H9 (cell line): ENCODE results near the gene ZFP42. TPM values are rescaled to one million over a fixed set of nuclear protein-coding genes. Genes with fewer than 3 reads are reported as not detected.

Experiments used
- DNase-seq: peaks from one replicate; pipeline ENCODE4 v3.0.0-alpha.2; 2017
- H2AFZ ChIP-seq: one replicate; pipeline ENCODE4 v1.6.1; 2013; ENCODE audit warnings: mild to moderate bottlenecking, low read length, control low read depth, moderate library complexity
- H2AK5ac ChIP-seq: 2 replicates; pipeline ENCODE4 v1.6.1; 2013; ENCODE audit warnings: low read length, control low read depth, mixed read lengths; ENCODE audit not compliant: insufficient read length
- H2BK120ac ChIP-seq: one replicate; pipeline ENCODE4 v1.6.1; 2013; ENCODE audit warnings: low read depth, mild to moderate bottlenecking, low read length, control low read depth, inconsistent platforms; ENCODE audit not compliant: poor library complexity, severe bottlenecking
- H2BK12ac ChIP-seq: 2 replicates; pipeline ENCODE4 v1.6.1; 2013; ENCODE audit warnings: low read length, control low read depth, mixed read lengths, low read depth; ENCODE audit not compliant: insufficient read length
- H2BK15ac ChIP-seq: 2 replicates; pipeline ENCODE4 v1.6.1; 2013; ENCODE audit warnings: low read depth, low read length, control low read depth
- H2BK20ac ChIP-seq: one replicate; pipeline ENCODE4 v1.6.1; 2013; ENCODE audit warnings: low read depth, mild to moderate bottlenecking, low read length, control low read depth, inconsistent platforms; ENCODE audit not compliant: poor library complexity, severe bottlenecking
- H2BK5ac ChIP-seq: 2 replicates; pipeline ENCODE4 v1.6.1; 2013; ENCODE audit warnings: low read length, control low read depth, mixed read lengths; ENCODE audit not compliant: insufficient read length
- H3K14ac ChIP-seq: 2 replicates; pipeline ENCODE4 v1.6.1; 2013; ENCODE audit warnings: low read length, control low read depth; ENCODE audit not compliant: insufficient read depth
- H3K18ac ChIP-seq: 2 replicates; pipeline ENCODE4 v1.6.1; 2013; ENCODE audit warnings: low read depth, mild to moderate bottlenecking, mixed read lengths, low read length, control low read depth; ENCODE audit not compliant: insufficient read length
- H3K23ac ChIP-seq: 2 replicates; pipeline ENCODE4 v1.6.1; 2013; ENCODE audit warnings: low read length, control low read depth, mixed read lengths, low read depth; ENCODE audit not compliant: insufficient read length
- H3K23me2 ChIP-seq: 2 replicates; pipeline ENCODE4 v1.6.1; 2013; ENCODE audit warnings: low read depth, mild to moderate bottlenecking, mixed read lengths, low read length, control low read depth; ENCODE audit not compliant: insufficient read length, poor library complexity, severe bottlenecking
- H3K27ac ChIP-seq: 2 replicates; pipeline ENCODE4 v1.5.1; 2013; ENCODE audit warnings: low read length, control low read depth, mixed read lengths, low read depth; ENCODE audit not compliant: insufficient read length
- H3K27me3 ChIP-seq: 2 replicates; pipeline ENCODE4 v1.6.1; 2013; ENCODE audit warnings: low read length, control low read depth, inconsistent platforms; ENCODE audit not compliant: insufficient read depth
- H3K4ac ChIP-seq: 2 replicates; pipeline ENCODE4 v1.6.1; 2013; ENCODE audit warnings: low read depth, mild to moderate bottlenecking, control low read depth, inconsistent platforms, low read length, moderate library complexity
- H3K4me1 ChIP-seq: 2 replicates; pipeline ENCODE4 v1.6.1; 2013; ENCODE audit warnings: low read length, control low read depth, inconsistent platforms; ENCODE audit not compliant: insufficient read depth
- H3K4me2 ChIP-seq: 2 replicates; pipeline ENCODE4 v1.6.1; 2013; ENCODE audit warnings: low read length, control low read depth, mixed read lengths; ENCODE audit not compliant: insufficient read length, insufficient read depth
- H3K56ac ChIP-seq: 2 replicates; pipeline ENCODE4 v1.6.1; 2013; ENCODE audit warnings: low read depth, mild to moderate bottlenecking, mixed read lengths, low read length, control low read depth; ENCODE audit not compliant: insufficient read length
- H3K79me1 ChIP-seq: 2 replicates; pipeline ENCODE4 v1.6.1; 2013; ENCODE audit warnings: low read depth, mild to moderate bottlenecking, moderate library complexity, low read length, control low read depth, inconsistent platforms; ENCODE audit not compliant: insufficient read depth, poor library complexity, severe bottlenecking
- H3K79me2 ChIP-seq: 2 replicates; pipeline ENCODE4 v1.6.1; 2013; ENCODE audit warnings: low read length, control low read depth, inconsistent platforms; ENCODE audit not compliant: insufficient read depth
- H3K9ac ChIP-seq: 2 replicates; pipeline ENCODE4 v1.6.1; 2013; ENCODE audit warnings: low read length, control low read depth, mixed read lengths; ENCODE audit not compliant: insufficient read length; ENCODE audit errors: extremely low read depth
- H3K9me3 ChIP-seq: one replicate; pipeline ENCODE4 v1.6.1; 2013; ENCODE audit warnings: low read depth, low read length, inconsistent platforms; ENCODE audit not compliant: control insufficient read depth
- H3T11ph ChIP-seq: one replicate; pipeline ENCODE4 v1.6.1; 2013; ENCODE audit warnings: mild to moderate bottlenecking, low read length, control low read depth, inconsistent platforms
- H4K20me1 ChIP-seq: one replicate; pipeline ENCODE4 v1.6.1; 2013; ENCODE audit not compliant: control insufficient read depth, insufficient read length, insufficient read depth
- H4K5ac ChIP-seq: 2 replicates; pipeline ENCODE4 v1.6.1; 2013; ENCODE audit warnings: low read depth, mild to moderate bottlenecking, mixed read lengths, low read length, control low read depth; ENCODE audit not compliant: insufficient read length
- H4K8ac ChIP-seq: replicated peaks from 2 replicates; pipeline ENCODE4 v1.6.1; 2013; ENCODE audit warnings: low read length, control low read depth, mixed read lengths, low read depth; ENCODE audit not compliant: insufficient read length
- H4K91ac ChIP-seq: 2 replicates; pipeline ENCODE4 v1.6.1; 2013; ENCODE audit warnings: low read depth, mild to moderate bottlenecking, moderate library complexity, mixed read lengths, low read length, control low read depth; ENCODE audit not compliant: insufficient read length
- H3K27ac Mint-ChIP-seq, 3 experiments: 2 replicates in 2 of 3; 3 replicates in 1 of 3; pipeline ENCODE4 v1.8.0; 2020 to 2021; ENCODE audit warnings: mixed read lengths in 3 of 3, mild to moderate bottlenecking in 1 of 3, moderate library complexity in 1 of 3
- H3K27me3 Mint-ChIP-seq: 2 replicates; pipeline ENCODE4 v1.8.0; 2021; ENCODE audit warnings: low read depth, mild to moderate bottlenecking, moderate library complexity, mixed read lengths
- H3K36me3 Mint-ChIP-seq, 3 experiments: 2 replicates in 2 of 3; 3 replicates in 1 of 3; pipeline ENCODE4 v1.8.0; 2020 to 2021; ENCODE audit warnings: low read depth in 3 of 3, mixed read lengths in 3 of 3; ENCODE audit not compliant: insufficient read depth in 1 of 3
- H3K4me1 Mint-ChIP-seq, 2 experiments: 2 replicates each; pipeline ENCODE4 v1.8.0; 2020; ENCODE audit warnings: mixed read lengths in 2 of 2
- H3K4me3 Mint-ChIP-seq, 2 experiments: 2 replicates in 1 of 2; 3 replicates in 1 of 2; pipeline ENCODE4 v1.8.0; 2020 to 2021; ENCODE audit warnings: mild to moderate bottlenecking in 2 of 2, mixed read lengths in 2 of 2, moderate library complexity in 1 of 2
- H3K9me3 Mint-ChIP-seq, 2 experiments: 2 replicates in 1 of 2; 3 replicates in 1 of 2; pipeline ENCODE4 v1.8.0; 2020; ENCODE audit warnings: mild to moderate bottlenecking in 2 of 2, mixed read lengths in 2 of 2, moderate library complexity in 1 of 2
- CTCF ChIP-seq: fragments of 200-600 bp; sonication (generic); conservative IDR thresholded peaks from 3 replicates; pipeline ENCODE4 v1.8.0; 2021; ENCODE audit warnings: antibody characterized with exemption, mild to moderate bottlenecking
- WGBS: extraction: QIAGEN DNeasy Blood & Tissue Kit; methylation state at CpG from one replicate; pipeline ENCODE4 v1.1.7; 2013; ENCODE audit warnings: missing lambda C conversion rate, low lambda C conversion rate, mixed read lengths; ENCODE audit not compliant: insufficient read length; ENCODE audit errors: extremely low coverage; 5-methylcytosine and 5-hydroxymethylcytosine counted together
- total RNA-seq: library from RNA; stranded (reverse); gene quantifications from 2 replicates; pipeline ENCODE4 v1.2.1, GENCODE V29; 2021

Gene ZFP42
- total RNA-seq, 1 experiment from 2014 or later: 193 TPM

- H3K4me2 ChIP-seq: no peak overlapping the region
- H2BK20ac ChIP-seq: no peak overlapping the region
- no peak overlapping the region for H2AFZ ChIP-seq
- no peaks in the 10 kb centered on the region for H3K79me2 ChIP-seq
- no peak overlapping the region for H2AK5ac ChIP-seq
- H3K4me3 Mint-ChIP-seq: peak overlapping the region in 1 of 2 experiments; percentile 3; a peak in 3 of 5 replicates
- no CpG with 5 or more reads among the region's 7 CpGs for WGBS
- no peaks in the 10 kb centered on the region for H3K27me3 ChIP-seq
- H2BK5ac ChIP-seq: no peak overlapping the region
- no peak overlapping the region for H3K9ac ChIP-seq
- H3K79me1 ChIP-seq: no peaks in the 10 kb centered on the region
- H4K20me1 ChIP-seq: no peaks in the 10 kb centered on the region
- peak; percentile 74 for DNase-seq
- H3K27ac ChIP-seq: no peak overlapping the region
- no peak overlapping the region for H3K4ac ChIP-seq
- no peaks in the 10 kb centered on the region; the same call in 1 of the 2 replicates for H3K4me1 ChIP-seq
- peak overlapping the region; percentile 3 to 29 (median 15); a peak in 6 of 7 replicates for H3K27ac Mint-ChIP-seq
- no peak overlapping the region for H2BK12ac ChIP-seq
- peaks cover under 1 to 10% (median 9%) of the 10 kb centered on the region in 3 experiments; a peak in 4 of 7 replicates for H3K36me3 Mint-ChIP-seq
- no peak for TF ChIP-seq CTCF
- H3K4me1 Mint-ChIP-seq: peaks cover 40 to 43% of the 10 kb centered on the region in 2 experiments
- H3K9me3 ChIP-seq: no peaks in the 10 kb centered on the region
- H3K23ac ChIP-seq: no peak overlapping the region
- no peak overlapping the region for H3K14ac ChIP-seq
- no peaks in the 10 kb centered on the region for H3K27me3 Mint-ChIP-seq
- H3K56ac ChIP-seq: no peak overlapping the region
- no peak overlapping the region for H3T11ph ChIP-seq
- no peak overlapping the region for H2BK120ac ChIP-seq
- no peak overlapping the region for H4K8ac ChIP-seq
- H3K9me3 Mint-ChIP-seq: peaks cover 1 to 4% of the 10 kb centered on the region in 2 experiments; a peak in 2 of 5 replicates
- no peak overlapping the region for H2BK15ac ChIP-seq
- H3K18ac ChIP-seq: no peak overlapping the region
- no peaks in the 10 kb centered on the region for H3K23me2 ChIP-seq
- H4K91ac ChIP-seq: no peak overlapping the region
- no peak overlapping the region for H4K5ac ChIP-seq
Observed at GRCh38 chr4:188016754-188017153, 21.2 kb downstream of the ZFP42 start.
